Fibroblast of mammary gland (primary cell): ENCODE measurements around the gene MAP7.

Experiments
- DNase-seq: peaks from one replicate; pipeline ENCODE4 v3.0.0-alpha.2; 2010; ENCODE audit warnings: low read depth
- H3K4me3 ChIP-seq: 2 replicates; pipeline ENCODE4 v1.5.1; 2011; ENCODE audit warnings: low read depth, mild to moderate bottlenecking, low read length, moderate library complexity; ENCODE audit not compliant: control insufficient read depth
- TF ChIP-seq, protein P1 (sequence below): conservative IDR thresholded peaks from 2 replicates; pipeline ENCODE4 v1.5.1; 2011; ENCODE audit warnings: low read depth, low read length, inconsistent platforms; ENCODE audit not compliant: control insufficient read depth, insufficient read depth

MAP7 gene

DNA sequence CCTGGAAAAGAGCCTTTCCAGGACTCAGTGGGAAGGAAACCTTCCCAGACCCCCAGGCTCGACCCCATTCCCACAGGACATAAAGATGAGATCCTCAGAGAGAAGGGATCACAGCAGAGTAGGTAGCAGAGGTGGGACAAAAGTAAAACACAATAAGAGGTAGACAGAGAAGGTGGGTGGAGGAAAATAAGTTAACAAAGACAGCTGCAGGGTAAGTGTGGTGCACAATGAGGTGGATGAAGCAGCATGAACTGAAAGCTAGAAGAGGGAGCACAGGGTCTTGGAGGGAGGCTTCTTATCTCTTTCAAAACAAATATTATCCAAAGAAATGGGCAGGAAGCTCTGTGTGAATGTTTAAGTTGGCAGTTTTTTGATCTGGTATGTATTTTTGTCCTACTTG lies 14.0 kb upstream of the MAP7 start:
- TF ChIP-seq, protein P1, sequence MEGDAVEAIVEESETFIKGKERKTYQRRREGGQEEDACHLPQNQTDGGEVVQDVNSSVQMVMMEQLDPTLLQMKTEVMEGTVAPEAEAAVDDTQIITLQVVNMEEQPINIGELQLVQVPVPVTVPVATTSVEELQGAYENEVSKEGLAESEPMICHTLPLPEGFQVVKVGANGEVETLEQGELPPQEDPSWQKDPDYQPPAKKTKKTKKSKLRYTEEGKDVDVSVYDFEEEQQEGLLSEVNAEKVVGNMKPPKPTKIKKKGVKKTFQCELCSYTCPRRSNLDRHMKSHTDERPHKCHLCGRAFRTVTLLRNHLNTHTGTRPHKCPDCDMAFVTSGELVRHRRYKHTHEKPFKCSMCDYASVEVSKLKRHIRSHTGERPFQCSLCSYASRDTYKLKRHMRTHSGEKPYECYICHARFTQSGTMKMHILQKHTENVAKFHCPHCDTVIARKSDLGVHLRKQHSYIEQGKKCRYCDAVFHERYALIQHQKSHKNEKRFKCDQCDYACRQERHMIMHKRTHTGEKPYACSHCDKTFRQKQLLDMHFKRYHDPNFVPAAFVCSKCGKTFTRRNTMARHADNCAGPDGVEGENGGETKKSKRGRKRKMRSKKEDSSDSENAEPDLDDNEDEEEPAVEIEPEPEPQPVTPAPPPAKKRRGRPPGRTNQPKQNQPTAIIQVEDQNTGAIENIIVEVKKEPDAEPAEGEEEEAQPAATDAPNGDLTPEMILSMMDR = no peak
- H3K4me3 ChIP-seq = no peak overlapping the region
- no peak for DNase-seq

DNA sequence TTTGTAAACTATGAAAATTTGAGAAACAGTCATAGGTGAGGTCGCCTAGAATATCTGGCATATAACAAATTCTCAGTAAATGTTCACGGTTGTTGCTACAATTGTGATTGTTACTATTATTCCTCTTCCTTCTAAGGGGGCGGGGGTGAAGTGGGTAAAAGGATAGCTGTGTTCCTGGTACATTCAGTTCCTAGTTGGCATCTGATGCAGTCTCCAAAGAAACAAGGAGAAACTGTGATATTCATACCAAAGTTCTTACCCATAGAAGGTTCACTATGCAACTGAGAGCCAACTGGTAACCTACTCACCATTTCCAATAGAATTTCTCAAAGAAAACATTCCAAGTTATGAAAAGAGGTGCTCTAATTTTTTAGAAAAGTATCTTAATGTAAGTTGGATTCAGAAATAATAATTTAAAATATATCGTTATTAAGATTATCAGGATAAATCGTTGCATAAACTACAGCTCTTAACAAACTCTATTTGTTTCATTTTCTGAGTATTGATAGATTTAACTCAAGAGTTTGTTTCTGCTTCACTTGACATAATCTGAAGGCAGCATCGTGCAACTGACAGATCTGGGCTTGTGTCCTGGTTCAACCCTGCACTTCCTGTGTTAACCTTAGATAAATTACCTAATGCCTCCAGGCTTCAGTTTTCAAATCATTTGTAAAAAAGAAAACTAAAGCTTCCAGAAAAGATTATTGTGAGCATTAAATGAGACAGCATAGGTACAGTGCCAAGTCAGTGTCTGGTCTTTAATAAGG lies 13.3 kb upstream of the MAP7 start:
- TF ChIP-seq, protein P1 = no peak
- no peak overlapping the region for H3K4me3 ChIP-seq
- DNase-seq = no peak

DNA sequence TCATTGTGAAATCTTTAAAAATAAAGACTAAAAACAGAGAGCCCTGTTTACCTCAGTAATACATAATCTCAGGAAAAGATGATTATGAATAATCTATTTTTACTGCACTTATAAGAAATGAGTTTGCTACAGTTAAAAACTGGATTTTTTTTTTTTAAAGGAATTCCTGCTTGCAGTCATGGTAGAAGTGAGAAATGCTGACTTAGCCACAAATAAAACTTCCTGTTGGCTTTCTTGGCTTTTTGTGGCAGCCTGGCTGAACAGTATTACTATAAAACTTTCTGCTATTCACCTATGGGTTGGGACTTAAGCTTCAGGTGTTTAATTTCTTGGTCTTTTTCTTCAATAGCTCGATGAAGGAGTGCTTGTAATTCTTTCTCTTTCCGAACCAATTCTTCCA lies 12.0 kb upstream of the MAP7 start:
- TF ChIP-seq, protein P1 = no peak
- DNase-seq = no peak
- H3K4me3 ChIP-seq = no peak overlapping the region

DNA sequence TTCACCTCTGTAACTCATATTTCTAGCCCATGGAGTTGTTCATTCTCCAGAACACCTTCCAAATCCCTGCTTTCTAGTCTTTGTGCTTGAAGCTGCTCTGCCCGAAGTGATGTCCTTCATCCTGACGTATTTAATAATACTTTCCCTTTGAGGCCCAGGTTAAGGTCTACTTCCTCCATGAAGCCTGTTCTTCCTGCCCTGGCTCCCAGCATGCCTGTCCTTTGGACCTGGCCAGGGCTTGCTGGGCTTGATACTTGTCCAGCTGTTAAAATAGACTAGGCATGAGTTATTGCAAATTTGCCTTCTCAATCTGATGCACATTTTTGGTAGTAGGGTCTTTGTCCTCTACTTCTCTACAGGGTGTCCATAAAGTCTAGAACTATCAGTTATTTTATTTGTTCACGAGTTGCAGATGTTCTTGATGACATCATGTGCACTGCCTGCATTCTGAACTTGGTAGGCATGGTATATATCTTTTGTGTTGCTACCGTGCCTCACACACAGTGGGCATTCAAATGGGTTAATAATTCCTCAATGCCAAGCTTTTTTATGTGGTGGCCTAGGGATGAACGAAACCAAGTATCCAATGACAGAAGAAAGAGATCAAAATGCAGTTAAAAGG lies 3.1 kb upstream of the MAP7 start:
- no peak overlapping the region for H3K4me3 ChIP-seq
- DNase-seq = no peak
- TF ChIP-seq, protein P1 = no peak

DNA sequence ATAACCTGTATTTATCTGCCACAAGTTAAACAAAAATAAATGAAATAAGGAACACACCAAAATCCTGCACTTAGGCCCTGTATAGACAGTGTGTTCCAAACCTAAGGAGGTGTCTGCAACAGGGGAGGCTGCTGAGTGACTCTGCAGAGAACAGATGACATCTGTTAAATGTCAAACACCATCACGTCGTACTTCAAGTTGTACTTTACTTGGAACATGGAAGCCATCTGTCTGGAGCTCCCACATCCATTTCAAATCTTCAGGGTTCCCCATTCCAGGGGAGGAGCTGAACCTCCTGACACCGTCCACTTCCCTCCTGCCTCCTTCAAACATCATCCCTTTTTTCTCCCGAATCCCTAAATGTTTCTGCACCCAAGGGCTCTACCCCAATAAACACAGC lies 1.8 kb upstream of the MAP7 start:
- no peak overlapping the region for H3K4me3 ChIP-seq
- TF ChIP-seq, protein P1 = no peak
- no peak for DNase-seq

DNA sequence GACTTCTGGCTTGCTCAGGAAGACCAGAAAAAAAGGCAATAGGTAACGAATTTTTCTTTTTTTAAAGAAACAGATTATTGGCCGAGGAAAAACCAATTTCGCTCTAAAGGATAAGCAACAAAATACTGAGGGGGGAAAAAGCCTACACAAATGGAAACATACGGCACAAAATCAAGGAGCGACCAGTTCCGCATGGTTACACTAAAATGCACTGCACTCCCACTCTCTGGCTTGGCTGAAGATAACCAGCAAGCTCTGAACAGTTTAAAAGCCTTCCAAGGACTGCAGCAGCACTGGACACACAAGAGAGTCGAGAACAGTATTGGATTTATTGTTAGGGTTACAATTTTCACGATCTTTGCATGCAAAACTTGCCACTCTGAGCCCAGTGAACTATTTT lies 881 bp upstream of the MAP7 start:
- TF ChIP-seq, protein P1 = no peak
- no peak overlapping the region for H3K4me3 ChIP-seq
- DNase-seq = no peak
